ENCODE results near the gene UNC119B.
A peak's percentile ranks its signal among the peaks of the same experiment; 100 is the strongest.
"Not testable (repeated sequence)": the region's sequence is repeated elsewhere in the genome, so short reads cannot be mapped to it uniquely, and the experiment has no call there.

UNC119B gene

DNA sequence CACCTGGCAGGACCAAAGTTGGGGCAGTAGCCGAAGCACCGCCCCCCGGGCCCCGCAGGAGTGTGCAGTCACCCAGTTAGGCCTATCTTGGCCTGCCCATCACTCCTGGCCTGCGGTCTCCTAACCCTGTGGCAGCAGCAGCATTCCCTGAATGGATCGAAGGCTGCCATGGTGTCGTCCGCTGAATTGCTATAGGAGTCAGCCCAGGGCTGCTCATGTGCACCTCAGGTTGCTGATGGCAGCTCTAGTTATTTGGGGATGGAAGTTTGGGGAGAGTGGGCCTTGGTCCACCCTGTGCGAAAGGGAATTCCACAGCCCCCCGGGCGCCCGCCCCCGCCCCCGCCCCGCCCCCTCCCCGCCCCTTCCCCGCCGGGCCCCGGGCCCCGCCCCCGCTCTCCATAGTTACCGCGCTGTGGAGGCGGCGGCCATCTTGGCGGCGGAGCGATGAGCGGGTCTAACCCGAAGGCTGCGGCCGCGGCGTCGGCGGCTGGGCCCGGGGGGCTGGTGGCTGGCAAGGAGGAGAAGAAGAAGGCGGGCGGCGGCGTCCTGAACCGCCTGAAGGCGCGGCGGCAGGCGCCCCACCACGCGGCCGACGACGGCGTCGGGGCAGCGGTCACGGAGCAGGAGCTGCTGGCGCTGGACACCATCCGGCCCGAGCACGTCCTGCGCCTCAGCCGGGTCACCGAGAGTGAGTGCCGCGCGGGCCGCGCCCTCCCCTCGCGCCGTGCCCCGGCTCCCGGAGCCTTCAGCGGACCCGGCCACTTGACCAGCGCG is at the start of gene UNC119B:
TSS of gene UNC119B (plus strand) at position 428 of the 774 bp plus-strand sequence. CDS start at position 445, 17 bp downstream.
- Histone ChIP-seq H3K79me2 (ENCODE audit: control insufficient read depth, insufficient read depth, low read length, unreplicated experiment) (peaks cover 34% of the 10 kb centered on the region), H3K27me3 (ENCODE audit: insufficient read depth, low read length) (no peaks in the 10 kb centered on the region), H3K27ac (ENCODE audit: low read depth, low read length) (peak within 1 kb of the TSS; percentile 28), H3K4me3 (ENCODE audit: low read depth, low read length) (peak within 1 kb of the TSS; percentile 97), H3K4me1 (ENCODE audit: control insufficient read depth, insufficient read depth, low read length, unreplicated experiment) (peaks cover 27% of the 10 kb centered on the region), H3K36me3 (ENCODE audit: insufficient read depth, low read length) (peaks cover 6% of the 10 kb centered on the region; the same call in 1 of the 2 replicates), H2AFZ (ENCODE audit: low read length, unreplicated experiment) (peak within 1 kb of the TSS; percentile 79)

DNA sequence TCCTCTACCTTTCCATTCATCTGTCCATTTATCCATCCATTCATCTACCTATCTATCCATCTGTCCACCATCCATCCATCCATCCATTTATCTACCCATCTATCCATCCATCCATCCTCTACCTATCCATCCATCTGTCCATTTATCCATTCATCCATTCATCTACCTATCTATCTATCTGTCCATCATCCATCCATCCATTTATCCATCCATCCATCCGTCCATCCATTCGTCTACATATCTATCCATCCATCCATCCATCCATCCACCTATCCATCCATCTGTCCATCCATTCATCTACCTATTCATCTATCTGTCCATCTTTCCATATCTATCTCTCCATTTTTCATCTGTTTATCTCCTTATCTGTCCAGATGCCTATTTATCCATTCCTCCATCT is 48.8 kb upstream of the UNC119B start:
- Histone ChIP-seq H2AFZ (ENCODE audit: low read length, unreplicated experiment) (no peak overlapping the region), H3K27me3 (ENCODE audit: insufficient read depth, low read length) (peaks cover 8% of the 10 kb centered on the region; the same call in 1 of the 2 replicates), H3K36me3 (ENCODE audit: insufficient read depth, low read length) (no peaks in the 10 kb centered on the region), H3K4me1 (ENCODE audit: control insufficient read depth, insufficient read depth, low read length, unreplicated experiment) (no peaks in the 10 kb centered on the region), H3K79me2 (ENCODE audit: control insufficient read depth, insufficient read depth, low read length, unreplicated experiment) (no peaks in the 10 kb centered on the region), H3K27ac (ENCODE audit: low read depth, low read length) (no peak overlapping the region), H3K4me3 (ENCODE audit: low read depth, low read length) (no peak overlapping the region)

DNA sequence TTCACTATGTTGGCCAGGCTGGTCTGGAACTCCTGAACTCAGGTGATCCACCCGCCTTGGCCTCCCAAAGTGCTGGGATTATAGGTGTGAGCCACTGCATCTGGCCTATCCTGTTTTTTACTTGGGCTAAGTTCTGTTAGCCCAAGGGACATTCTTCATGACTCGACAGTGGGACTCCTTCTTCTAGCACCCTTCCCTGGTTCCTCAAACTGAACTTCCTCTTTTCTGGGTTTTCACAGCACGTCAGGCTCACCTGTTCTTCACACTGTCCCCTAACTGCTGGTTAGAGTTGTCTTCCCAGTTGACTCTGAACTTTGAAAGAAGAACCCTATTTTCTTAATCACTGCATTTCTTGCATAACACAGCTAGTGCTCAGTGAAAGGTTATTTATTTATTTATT is 47.4 kb upstream of the UNC119B start:
- Histone ChIP-seq H3K4me3 (ENCODE audit: low read depth, low read length) (no peak overlapping the region), H2AFZ (ENCODE audit: low read length, unreplicated experiment) (no peak overlapping the region), H3K36me3 (ENCODE audit: insufficient read depth, low read length) (no peaks in the 10 kb centered on the region), H3K79me2 (ENCODE audit: control insufficient read depth, insufficient read depth, low read length, unreplicated experiment) (no peaks in the 10 kb centered on the region), H3K27me3 (ENCODE audit: insufficient read depth, low read length) (peaks cover 8% of the 10 kb centered on the region; the same call in 1 of the 2 replicates), H3K27ac (ENCODE audit: low read depth, low read length) (no peak overlapping the region), H3K4me1 (ENCODE audit: control insufficient read depth, insufficient read depth, low read length, unreplicated experiment) (no peaks in the 10 kb centered on the region)

DNA sequence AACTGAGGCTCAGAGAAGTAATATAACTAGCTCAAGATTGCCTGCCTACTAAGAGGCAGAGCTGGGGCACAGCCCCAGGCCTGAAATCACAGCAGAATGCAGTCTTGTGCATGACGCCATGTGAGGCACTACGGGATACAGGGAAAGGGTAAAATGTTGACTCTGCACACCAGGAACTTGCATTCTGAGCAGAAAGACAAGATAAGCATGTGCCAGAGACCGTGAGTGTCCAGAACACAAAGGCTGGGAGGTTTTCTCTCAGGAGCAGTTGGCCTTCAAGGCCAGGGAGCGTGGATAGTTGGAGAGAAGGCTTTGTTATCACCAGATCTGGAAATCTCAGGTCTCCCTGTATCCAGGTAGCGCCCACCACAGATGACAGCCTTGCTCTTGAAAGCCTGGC is 46.5 kb upstream of the UNC119B start:
- Histone ChIP-seq H3K27me3 (ENCODE audit: insufficient read depth, low read length) (peaks cover 8% of the 10 kb centered on the region; the same call in 1 of the 2 replicates), H3K4me1 (ENCODE audit: control insufficient read depth, insufficient read depth, low read length, unreplicated experiment) (no peaks in the 10 kb centered on the region), H3K27ac (ENCODE audit: low read depth, low read length) (no peak overlapping the region), H3K4me3 (ENCODE audit: low read depth, low read length) (no peak overlapping the region), H2AFZ (ENCODE audit: low read length, unreplicated experiment) (no peak overlapping the region), H3K36me3 (ENCODE audit: insufficient read depth, low read length) (no peaks in the 10 kb centered on the region), H3K79me2 (ENCODE audit: control insufficient read depth, insufficient read depth, low read length, unreplicated experiment) (no peaks in the 10 kb centered on the region)

DNA sequence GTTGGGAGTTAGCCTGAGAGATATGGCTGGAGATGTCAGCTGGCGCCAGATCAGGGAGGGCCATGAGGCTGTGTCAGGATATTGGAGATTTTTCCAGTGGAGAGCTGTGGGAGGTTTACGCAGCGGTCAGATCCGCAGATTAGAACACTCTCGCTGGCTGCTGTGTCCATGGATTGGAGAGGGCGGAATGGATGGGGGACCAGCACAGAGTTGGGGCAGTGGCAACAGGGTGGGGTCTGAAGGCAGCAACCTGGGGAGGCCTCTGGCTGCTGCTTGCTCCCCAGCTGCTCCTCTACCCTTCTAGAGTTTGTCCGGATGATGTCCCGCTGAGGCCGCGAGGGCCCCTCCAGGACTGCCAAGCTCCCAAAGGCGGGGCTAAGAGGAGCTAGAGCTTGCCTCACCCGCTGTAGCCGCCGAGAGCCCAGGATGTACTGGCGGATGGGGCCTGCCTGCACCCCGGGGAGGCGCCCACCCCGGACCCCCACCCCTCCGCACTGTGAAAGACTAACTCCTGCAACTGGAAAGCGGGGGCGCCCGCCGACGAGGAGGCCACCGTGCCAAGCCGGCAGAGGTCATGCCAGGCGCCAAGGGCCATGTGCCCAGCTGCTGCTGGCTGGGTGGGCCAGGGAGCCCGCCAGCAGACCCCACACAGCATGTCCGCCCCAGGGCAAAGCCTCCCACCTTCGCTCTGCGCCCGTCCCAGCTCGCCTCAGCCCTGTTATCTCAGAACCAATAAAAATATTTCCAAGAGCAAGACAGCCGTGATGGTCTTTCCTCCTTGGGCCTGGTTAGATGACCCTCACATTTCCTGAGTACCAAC is 43.5 kb upstream of the UNC119B start:
- Histone ChIP-seq H3K36me3 (ENCODE audit: insufficient read depth, low read length) (no peaks in the 10 kb centered on the region), H2AFZ (ENCODE audit: low read length, unreplicated experiment) (peak overlapping the region; percentile 23), H3K4me1 (ENCODE audit: control insufficient read depth, insufficient read depth, low read length, unreplicated experiment) (peaks cover 9% of the 10 kb centered on the region), H3K79me2 (ENCODE audit: control insufficient read depth, insufficient read depth, low read length, unreplicated experiment) (no peaks in the 10 kb centered on the region), H3K4me3 (ENCODE audit: low read depth, low read length) (no peak overlapping the region), H3K27me3 (ENCODE audit: insufficient read depth, low read length) (peaks cover 3% of the 10 kb centered on the region; the same call in 1 of the 2 replicates), H3K27ac (ENCODE audit: low read depth, low read length) (no peak overlapping the region)

DNA sequence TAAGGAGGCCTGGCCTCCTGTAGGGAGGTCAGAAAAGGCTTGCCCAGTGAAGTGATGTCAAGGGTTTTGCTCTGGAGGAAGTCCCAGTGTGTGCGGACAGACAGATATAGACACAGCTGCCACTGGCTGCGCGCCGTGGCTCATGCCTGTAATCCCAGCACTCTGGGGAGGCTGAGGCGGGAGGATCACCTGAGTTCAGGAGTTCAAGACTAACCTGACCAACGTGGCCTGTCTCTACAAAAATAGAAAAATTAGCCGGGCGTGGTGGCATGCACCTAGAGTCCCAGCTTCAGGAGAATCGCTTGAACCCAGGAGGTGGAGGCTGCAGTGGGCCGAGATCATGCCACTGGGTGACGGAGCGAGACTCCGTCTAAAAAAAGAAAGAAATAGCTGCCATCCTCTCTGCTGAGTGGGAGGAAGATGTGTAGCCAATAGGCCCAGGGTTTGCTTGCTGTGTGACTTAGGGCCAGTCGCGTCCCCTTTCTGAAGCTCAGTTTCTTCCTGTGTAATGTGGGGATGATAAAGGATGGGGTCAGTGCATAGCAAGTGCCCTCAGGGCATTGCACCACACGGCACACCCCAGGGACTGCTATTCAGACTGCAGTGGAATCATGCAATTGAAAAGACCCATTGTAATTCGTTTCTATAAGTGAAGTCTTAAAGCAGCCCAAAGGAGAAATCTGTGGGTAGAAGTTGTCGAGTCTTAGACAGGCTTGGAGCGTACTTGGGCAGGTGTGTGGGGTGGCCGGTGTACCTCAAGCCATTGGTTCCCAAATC is 42.0 kb upstream of the UNC119B start:
- no peak overlapping the region for H2AFZ ChIP-seq (ENCODE audit: low read length, unreplicated experiment)
- H3K4me3 ChIP-seq (ENCODE audit: low read depth, low read length), result no peak overlapping the region
- no peak overlapping the region for H3K27ac ChIP-seq (ENCODE audit: low read depth, low read length)
- no peaks in the 10 kb centered on the region for H3K36me3 ChIP-seq (ENCODE audit: insufficient read depth, low read length)
- H3K79me2 ChIP-seq (ENCODE audit: control insufficient read depth, insufficient read depth, low read length, unreplicated experiment), result no peaks in the 10 kb centered on the region
- H3K27me3 ChIP-seq (ENCODE audit: insufficient read depth, low read length), result no peaks in the 10 kb centered on the region
- peaks cover 9% of the 10 kb centered on the region for H3K4me1 ChIP-seq (ENCODE audit: control insufficient read depth, insufficient read depth, low read length, unreplicated experiment)

DNA sequence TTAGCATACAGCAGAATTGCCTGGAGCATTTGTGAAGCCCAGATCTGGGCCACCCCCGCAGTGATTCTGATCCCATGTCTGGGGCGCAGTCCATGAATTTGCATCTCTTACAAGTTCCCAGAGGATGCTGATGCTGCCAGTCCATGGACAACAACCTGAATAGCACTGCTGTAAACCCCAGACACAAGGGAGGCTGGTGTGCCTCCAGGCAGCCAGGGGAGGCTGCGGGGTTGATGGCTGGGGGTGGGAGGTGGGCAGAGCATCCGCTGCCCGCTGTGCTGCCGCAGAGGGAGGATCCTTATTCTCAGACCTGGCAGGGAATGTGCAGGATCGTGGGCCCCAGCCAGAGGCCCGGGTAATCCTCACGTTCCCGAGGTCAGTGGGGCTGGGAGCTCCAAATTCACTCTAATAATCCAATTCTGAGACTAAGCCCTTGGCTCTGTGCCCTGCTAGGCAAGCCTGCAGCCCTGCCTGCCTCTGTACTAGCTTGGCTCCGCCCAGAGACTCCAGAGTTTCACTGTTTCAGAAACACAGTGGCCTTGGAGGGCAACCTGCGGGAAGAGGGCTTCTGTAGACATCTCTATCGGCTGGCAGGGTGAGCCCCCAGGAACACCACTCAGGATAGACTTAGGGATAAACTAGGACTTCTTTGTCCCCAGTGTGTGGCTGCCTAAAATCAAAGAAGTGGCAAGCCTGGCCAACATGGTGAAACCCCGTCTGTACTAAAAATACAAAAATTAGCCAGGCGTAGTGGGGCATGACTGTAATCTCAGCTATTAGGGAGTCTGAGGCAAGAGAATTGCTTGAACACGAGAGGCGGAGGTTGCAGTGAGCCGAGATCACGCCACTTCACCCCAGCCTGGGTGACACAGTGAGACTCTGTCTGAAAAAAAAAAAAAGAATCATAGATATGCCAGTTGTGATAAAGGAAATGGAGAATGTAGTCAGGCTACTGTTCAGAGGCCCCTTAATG is 41.1 kb upstream of the UNC119B start:
- Histone ChIP-seq H2AFZ (ENCODE audit: low read length, unreplicated experiment) (peak overlapping the region; percentile 73), H3K79me2 (ENCODE audit: control insufficient read depth, insufficient read depth, low read length, unreplicated experiment) (no peaks in the 10 kb centered on the region), H3K4me3 (ENCODE audit: low read depth, low read length) (no peak overlapping the region), H3K27me3 (ENCODE audit: insufficient read depth, low read length) (no peaks in the 10 kb centered on the region), H3K27ac (ENCODE audit: low read depth, low read length) (no peak overlapping the region), H3K4me1 (ENCODE audit: control insufficient read depth, insufficient read depth, low read length, unreplicated experiment) (peaks cover 9% of the 10 kb centered on the region), H3K36me3 (ENCODE audit: insufficient read depth, low read length) (no peaks in the 10 kb centered on the region)

DNA sequence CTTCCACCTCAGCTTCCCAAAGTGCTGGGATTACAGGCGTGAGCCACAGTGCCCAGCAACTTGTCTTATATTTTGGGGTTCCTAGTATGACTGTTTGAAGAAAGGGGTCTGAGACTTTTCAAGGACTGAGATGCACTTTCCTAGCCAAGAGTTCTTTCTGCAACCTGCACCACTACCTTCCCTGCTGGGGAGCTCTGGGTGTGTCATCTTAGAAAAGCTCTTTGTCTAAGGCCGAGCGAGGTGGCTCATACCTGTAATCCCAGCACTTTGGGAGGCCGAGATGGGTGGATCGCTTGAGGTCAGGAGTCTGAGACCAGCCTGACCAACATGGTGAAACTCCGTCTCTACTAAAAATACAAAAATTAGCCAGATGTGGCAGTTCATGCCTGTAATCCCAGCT is 40.0 kb upstream of the UNC119B start:
- not testable (repeated sequence) for H2AFZ ChIP-seq (ENCODE audit: low read length, unreplicated experiment); H3K27me3 ChIP-seq (ENCODE audit: insufficient read depth, low read length); H3K36me3 ChIP-seq (ENCODE audit: insufficient read depth, low read length); H3K4me3 ChIP-seq (ENCODE audit: low read depth, low read length); H3K27ac ChIP-seq (ENCODE audit: low read depth, low read length); H3K4me1 ChIP-seq (ENCODE audit: control insufficient read depth, insufficient read depth, low read length, unreplicated experiment); H3K79me2 ChIP-seq (ENCODE audit: control insufficient read depth, insufficient read depth, low read length, unreplicated experiment)

DNA sequence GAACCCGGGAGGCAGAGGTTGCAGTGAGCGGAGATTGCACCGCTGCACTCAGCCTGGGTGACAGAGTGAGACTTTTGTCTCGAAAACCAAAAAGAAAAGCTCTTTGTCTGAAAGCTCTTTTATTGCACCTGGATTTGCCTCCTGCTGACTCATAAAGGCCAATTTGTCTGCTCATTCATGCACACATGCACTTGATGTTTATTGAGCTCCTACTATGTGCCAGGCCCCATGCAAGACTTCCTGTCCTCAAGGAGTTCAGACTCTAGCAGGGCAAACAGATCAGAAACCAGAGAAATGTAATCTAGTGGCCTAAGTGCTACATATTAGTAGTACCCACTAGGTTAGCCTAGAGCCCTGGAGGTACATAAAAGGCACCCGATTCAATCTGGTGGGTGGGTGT is 39.6 kb upstream of the UNC119B start:
- H3K36me3 ChIP-seq (ENCODE audit: insufficient read depth, low read length), result no peaks in the 10 kb centered on the region
- H3K79me2 ChIP-seq (ENCODE audit: control insufficient read depth, insufficient read depth, low read length, unreplicated experiment), result no peaks in the 10 kb centered on the region
- H3K4me3 ChIP-seq (ENCODE audit: low read depth, low read length), result no peak overlapping the region
- peaks cover 9% of the 10 kb centered on the region for H3K4me1 ChIP-seq (ENCODE audit: control insufficient read depth, insufficient read depth, low read length, unreplicated experiment)
- no peak overlapping the region for H3K27ac ChIP-seq (ENCODE audit: low read depth, low read length)
- H2AFZ ChIP-seq (ENCODE audit: low read length, unreplicated experiment), result no peak overlapping the region
- no peaks in the 10 kb centered on the region for H3K27me3 ChIP-seq (ENCODE audit: insufficient read depth, low read length)

All from ACC112 (cell line).